ENCODE results near the gene BDKRB1.
"Not testable (repeated sequence)": the region's sequence is repeated elsewhere in the genome, so short reads cannot be mapped to it uniquely, and the experiment has no call there.

Gene BDKRB1

DNA sequence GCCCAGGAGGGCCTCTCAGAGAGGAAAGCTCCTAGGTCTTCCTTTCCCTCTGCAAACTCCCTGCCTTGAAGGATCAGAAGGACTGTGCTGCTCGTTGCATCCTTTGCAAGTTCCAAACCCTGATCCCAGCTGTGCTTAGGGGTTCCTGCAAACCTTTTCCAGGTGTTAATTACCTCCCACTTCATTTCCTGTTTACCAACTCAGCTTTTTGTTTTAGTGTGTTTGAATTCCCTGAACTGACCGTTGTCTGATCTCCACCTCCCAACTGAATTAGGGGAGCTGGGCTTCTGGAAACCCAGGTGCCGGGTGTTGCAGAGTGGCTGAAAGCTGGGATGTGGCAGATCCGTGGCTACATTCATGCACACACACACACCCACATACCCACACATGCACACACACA is 20.6 kb upstream of the BDKRB1 start:
- no peak for DNase-seq

DNA sequence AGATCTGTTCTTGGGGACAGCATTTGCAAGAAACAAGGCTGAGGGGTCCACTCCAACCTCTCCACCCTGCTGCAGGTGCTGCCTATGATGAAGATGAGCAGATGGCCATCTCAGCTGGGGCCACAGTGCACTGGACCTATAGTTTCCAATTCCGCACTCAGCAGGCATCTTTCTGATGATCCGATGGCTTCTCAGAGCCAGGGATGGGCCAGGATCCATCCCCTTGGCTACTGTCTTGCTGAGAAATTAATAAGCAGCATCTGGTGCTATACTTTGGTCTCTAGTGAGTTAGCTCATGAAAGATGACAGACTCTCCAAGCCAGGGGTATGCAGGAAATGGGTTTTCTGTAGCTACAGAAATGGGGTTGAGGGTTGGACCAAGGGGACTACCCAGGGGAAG is 18.4 kb upstream of the BDKRB1 start:
- DNase-seq = no peak

DNA sequence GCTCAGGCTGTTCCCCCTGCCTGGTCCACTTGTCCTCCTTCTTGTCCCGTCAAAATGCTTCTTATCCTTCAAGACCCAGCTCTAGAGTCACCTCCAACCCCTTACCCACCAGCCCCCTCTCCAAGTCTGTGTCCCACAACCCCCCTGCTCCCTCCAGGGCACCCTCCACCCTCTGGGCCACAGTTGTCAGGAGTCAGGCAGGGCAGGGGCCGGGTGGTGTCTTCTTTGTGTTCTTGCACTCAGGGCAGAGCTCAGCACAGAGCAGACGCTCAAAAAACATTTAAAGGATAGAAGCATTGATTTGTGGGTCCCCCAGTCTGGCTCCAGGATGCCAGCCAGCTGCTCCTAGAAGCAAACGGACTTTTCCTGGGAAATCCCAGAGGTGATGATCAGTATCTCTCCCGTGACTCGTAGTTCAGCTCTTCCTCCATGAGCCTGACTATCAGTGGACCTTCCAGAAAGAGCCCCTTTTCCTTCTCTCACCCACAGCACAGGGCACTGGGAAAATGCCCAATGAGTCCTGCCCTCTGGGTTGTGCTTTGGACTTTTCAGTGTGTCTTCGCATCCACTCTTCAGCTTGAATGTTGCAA is 17.2 kb upstream of the BDKRB1 start:
- DNase-seq = no peak

DNA sequence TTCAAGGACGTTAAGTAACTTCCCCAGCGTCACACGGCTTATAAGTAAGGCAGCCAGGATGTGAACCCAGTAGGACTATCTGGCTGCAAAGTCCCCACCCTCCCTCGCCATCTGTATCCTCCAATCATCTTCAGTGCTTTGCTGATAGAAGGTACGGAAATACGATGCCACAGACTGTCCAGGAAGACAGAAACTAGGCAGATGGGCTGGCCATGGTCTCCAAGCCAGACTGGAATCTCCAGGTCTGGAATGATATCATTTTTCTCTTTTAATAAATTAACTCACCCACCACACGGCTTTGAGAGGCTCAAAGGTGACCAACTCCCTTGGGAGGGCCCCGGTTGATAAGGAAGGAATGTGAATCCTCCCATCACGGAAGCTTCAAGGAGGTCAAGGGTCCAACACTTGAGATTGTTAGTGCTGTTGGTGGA is 16.3 kb upstream of the BDKRB1 start:
- no peak for DNase-seq

DNA sequence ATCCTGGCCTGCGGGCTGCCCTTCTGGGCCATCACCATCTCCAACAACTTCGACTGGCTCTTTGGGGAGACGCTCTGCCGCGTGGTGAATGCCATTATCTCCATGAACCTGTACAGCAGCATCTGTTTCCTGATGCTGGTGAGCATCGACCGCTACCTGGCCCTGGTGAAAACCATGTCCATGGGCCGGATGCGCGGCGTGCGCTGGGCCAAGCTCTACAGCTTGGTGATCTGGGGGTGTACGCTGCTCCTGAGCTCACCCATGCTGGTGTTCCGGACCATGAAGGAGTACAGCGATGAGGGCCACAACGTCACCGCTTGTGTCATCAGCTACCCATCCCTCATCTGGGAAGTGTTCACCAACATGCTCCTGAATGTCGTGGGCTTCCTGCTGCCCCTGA is 15.4 kb upstream of the BDKRB1 start:
- DNase-seq = no peak

DNA sequence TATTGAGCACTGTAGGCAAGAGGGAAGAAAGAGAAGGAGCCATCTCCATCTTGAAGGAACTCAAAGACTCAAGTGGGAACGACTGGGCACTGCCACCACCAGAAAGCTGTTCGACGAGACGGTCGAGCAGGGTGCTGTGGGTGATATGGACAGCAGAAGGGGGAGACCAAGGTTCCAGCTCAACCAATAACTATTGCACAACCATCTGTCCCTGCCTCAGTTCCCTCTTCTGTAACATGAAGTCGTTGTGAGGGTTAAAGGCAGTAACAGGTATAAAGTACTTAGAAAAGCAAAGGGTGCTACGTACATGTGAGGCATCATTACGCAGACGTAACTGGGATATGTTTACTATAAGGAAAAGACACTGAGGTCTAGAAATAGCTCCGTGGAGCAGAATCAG is 13.9 kb upstream of the BDKRB1 start:
- DNase-seq = no peak

DNA sequence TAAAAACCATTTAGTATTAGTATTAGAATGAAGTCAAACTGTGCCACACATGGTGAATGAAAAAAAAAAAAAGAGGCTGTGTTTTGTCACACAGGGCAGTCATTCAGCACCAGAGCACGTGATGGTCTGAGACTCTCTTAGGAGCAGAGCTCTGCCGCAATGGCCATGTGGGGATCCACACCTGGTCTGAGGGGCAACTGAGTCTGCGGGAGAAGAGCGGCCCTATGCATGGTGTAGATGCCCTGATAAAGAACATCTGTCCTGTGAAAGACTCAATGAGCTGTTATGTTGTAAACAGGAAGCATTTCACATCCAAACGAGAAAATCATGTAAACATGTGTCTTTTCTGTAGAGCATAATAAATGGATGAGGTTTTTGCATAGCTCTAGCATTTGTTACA is 12.2 kb upstream of the BDKRB1 start:
- DNase-seq = no peak

DNA sequence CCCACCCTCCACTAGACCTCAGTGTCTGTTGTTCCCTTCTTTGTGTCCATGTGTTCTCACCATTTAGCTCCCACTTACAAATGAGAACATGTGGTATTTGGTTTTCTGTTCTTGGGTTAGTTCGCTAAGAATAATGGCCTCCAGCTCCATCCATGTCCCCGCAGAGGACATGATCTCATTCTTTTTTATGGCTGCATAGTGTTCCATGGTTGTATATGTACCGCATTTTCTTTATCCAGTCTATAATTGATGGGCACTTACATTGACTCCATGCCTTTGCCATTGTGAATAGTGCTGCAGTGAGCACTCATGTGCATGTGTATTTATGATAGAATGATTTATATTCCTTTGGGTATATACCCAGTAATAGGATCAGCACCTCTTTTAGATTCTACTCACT is 10.9 kb upstream of the BDKRB1 start:
- DNase-seq = not testable (repeated sequence)

DNA sequence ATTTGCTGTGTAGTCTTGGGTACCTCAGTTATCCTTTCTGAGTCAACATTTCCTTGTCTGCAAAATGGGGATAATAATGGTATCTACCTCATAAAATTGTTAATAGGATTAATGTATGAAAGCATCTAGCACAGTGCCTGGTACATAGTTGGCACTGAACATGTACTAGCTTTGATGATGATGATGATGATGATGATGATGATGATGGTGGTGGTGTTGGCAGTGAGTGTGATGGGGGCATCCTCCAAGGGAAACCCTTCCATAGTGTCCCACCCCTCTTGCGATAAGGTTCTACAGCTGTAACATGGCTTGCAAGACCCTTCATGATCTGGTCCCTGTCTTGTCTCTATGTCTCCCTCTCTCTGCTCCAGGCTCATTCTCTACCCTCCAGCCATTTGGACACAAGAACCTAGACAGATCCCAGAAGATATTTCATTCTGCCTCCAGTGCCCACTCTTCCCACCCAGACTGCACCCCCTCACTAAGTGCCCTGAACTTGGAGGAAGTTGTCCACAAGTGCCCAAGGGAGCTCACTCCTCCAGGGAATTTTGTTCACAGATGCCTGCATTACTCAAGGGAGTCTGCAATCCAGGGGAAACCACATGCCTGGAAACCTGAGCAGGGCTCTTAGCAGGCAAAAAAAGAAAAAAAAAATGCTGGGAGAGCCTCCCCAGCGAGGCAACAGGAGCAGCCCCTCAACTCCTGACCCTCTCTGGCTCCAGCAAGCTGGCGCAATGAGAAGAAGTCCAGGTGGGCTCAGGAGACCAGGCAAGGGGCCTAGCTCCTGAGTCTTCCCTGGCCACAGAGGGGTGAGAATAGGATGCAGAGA is 10.1 kb upstream of the BDKRB1 start:
- DNase-seq = no peak

DNA sequence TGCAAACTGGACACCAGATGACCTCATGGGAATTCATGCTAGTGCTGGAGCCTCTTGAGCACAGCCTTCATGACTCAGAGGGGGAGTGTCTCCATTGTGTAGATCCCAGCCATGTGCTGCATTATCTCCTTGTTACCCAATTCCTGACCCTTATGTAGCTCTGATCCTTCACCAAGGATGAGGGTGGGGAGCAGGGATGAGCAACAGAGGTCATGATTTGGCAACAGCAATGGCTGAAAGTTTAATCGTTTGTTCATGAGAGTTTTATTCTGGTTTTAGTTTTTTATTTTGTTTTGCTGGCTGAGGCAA is 9.5 kb upstream of the BDKRB1 start:
- no peak for DNase-seq

DNA sequence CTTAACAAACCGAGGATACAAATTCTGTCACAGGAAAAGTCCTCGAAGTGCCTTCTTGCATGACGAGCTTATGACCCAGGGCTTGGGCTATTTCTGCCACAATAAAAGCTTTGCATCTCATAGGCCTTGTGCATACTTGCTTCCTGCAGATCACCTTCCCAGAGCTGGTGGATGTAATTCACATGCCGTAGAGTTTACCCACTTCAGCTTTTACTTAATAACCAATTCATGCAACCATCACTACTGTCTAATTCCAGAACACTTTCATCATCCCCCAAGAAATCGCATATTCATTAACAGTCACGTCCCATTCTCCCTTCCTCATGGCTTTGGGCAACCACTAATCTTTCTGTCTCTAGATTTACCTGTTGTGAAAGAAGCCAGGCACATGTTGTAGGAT is 9.0 kb upstream of the BDKRB1 start:
- DNase-seq = no peak

DNA sequence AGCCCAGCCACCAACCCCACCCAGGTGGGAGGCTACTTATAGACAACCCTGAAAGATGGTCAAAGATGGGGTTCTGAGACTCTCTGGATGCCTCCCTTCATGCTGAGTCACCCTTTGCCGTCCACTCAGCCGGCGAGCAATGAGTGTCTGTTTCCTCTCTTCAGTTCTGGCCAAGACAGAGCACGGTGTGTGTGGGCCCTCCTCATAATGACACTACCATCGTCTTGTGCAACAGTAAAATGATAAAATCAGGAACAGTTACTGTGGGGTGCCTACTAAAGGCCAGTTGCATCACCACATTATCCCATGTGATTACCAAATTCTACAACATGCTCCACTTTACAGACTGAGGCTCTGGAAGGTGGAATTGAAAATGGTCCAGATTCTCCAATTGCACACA is 7.0 kb upstream of the BDKRB1 start:
- DNase-seq = no peak

DNA sequence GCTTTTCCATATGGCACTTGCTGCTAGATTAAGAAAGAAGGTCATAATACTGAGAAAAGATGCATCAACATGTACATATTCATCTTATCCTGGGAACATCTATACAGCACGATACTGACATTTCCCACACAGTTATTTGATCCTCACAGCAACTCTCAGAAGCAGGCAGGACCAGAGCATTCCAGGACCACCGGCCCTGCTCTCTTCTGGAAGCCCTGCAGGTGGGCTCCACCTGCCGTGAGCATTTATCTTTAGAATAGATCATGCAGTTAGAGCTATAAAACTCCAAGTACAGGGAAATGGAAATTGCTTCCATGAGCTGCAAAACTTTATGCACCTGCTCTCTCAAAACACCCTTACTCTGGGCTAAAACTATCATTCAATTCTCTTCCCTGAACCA is 5.5 kb upstream of the BDKRB1 start:
- no peak for DNase-seq

DNA sequence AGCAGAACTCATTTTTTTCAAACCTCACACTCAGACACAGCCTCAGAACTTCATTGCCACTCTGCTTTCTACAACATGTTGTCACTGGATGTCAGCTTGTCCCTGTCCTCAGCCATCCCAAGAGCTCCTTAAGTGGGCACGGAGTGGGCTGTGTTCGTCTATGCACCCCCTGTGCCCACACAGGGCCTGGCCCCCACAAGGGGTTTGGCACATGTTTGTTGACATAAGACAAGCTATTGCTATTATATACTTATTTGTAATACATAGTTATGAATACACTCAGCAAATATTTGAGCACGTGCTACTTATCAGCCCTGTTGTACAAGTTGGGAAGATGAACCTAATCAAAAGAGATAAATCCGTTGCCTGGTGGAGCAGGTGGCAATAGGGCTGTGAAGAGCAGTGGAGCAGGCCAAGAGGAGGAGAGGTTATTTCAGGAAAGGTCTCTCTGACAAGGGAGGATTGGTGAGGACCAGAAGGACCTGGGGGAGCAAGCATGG is 4.3 kb upstream of the BDKRB1 start:
- DNase-seq = no peak

DNA sequence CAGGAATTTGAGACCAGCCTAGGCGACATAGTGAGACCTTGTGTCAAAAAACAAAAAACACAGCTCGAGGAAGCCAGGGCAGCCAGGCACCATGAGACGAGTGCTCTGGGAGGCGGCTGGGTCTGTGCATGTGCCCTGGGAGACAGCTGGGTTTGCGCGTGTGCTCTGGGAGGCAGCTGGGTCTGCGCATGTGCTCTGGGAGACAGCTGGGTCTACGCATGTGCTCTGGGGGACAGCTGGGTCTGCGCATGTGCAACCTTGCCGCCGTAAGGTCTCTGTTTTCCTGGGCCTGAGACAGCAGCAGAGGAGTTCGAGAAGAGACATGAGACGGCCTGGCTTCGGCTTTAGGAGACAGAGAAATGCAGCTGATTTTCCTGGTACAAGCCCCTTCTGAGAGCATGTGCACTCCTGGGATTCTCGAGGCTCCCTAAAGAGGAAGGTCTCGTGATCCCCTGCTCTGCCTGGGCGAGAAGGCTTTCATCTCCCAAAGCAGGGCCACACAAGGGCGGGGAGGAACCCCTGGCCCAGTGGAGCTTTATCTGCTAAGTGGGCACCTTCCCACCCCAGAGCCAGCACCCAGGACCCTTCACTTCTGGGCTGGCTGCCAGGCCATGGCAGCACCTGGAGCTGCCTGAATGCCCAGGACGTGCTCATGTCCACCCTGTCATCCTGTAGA is 3.5 kb upstream of the BDKRB1 start:
- no peak for DNase-seq

DNA sequence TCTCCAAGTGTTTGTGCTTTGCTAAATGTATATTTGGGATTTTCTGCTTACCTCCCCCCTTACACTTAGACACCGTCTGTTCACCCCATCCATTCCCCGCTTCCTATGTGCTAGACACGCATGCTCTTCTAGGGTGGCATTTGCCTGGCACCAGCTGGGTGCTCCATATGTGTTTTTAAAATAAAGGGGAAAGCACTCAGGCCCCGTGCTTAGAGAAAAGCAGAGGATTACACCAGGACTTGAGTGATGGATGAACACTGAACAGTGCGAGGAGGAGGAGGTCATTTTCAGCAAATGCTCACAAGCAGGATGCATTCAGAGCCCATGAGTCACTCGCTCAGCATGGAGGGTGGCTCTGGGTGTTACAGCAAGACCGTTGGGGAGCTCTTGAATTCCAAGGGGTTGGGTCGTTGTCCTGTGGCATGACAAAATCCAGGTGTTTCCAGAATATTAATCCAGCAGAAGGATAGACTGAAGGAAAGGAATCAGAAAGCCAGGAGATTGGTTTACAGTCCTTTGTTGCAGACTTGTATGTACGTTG is 2.9 kb upstream of the BDKRB1 start:
- no peak for DNase-seq

DNA sequence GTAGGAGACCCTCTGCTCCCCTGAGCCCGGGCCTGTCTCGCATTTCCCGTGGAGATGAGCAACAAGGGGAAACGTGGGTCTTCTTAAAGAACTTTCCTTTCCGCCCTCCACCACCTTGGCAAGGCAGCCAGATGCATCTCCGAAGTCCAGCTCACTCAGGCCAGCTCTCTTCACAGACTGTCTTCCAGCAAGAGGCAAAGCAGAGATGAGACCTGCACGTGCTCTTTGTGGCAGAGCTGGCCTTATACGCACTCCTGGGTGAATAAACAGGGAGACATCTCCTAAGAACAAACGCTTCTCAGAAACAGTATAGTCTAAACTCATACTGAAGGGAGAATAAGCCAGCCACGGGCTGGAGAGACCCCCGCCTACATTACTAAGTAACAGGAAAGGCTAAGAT is 1.3 kb upstream of the BDKRB1 start:
- DNase-seq = no peak

DNA sequence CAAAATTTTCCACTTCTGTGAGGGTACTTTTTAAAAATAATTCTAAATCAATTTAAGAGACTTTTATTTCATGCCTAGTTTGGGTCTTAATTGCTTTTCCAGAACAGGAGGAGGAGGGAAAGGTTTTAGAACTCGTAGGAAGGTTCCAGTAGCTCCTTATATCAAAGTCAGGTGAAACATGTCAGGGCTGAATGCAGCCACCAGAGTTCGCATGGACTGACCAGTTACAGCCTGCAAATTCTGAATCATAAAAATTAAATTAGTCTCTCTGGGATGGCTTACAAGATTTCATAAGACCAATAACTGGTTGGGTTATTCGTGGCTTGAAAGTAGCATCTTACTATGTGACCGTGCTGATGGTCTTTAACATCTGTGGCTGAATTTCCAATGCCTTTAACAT is 397 bp downstream of the BDKRB1 start:
- DNase-seq = no peak

DNA sequence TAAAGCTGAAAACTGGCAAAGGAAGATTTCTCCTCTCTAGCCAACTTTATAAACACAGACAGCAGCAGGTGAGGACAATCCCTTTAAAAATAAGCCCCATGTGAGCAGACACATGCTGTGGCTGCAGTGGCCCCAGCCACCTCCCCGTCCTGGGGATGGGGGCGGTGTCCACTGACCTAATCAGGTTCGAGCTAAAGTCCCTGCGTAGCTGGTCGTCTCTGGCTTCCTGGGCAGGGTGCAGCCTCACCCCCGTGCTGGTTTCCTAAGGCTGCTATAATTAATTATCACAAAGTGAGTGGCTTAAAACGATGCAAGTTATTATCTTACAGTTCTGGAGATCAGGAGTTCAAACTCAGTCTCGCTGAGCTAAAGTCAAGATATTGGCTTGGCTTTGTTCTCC is 1.0 kb downstream of the BDKRB1 start:
- DNase-seq = no peak

DNA sequence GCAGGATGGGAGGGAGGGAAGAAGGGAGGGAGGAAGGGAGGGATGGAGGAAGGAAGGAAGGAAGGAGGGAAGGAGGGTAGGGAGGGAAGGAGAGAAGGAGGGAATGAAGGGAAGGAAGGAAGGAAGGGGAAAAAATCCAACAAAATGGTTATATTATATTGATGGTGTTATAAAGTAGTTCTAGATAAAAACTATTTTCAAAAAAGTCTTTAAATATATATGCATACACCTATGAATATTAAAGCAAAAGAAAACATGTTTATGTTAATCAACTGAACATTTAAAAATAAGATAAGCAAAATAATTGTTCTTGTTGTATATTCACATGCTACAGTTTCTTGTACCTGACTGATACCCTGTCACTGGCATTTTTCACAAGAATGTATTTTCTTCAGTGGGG is 1.9 kb downstream of the BDKRB1 start:
- no peak for DNase-seq

DNA sequence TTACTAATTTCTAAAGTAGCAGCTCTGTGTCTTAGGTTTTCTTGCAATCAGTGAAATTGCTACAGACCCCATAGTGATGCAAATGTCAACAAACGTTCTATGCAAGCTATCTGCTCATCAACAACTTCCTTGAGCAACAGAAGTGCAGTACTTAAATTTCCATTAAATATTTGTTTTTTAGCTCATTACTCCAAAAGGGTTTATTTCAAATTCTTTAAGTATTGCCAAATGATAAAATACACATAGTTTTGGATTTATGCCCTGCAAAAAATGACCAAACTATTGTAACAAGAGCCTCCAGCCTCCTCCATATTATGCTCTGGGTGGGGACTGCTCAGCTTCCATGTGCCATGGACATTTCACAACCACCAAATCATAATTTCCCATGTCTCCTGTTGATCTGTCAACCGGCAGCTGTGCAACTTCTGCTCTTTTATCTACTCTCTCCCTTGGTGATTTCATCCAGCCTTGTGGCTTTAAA is 4.4 kb downstream of the BDKRB1 start:
- DNase-seq = no peak

DNA sequence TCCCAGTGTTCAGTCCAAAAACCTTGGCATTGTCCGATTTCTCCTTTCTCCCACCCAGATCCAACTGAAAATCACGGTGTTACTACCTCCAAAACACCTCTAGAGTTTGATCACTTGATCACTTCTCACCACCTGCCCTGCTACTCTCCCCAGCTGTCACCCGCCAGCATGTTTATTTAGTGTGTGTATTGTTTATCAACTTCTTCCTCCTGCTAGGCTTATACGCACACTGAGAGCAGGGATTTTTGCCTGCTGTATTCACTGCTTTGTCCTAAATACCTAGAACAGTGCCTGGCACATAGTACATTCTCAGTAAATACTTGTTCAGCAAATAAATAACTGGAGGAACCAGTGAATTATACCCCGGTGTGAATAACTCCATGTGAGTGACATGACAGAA is 5.0 kb downstream of the BDKRB1 start:
- DNase-seq = no peak

DNA sequence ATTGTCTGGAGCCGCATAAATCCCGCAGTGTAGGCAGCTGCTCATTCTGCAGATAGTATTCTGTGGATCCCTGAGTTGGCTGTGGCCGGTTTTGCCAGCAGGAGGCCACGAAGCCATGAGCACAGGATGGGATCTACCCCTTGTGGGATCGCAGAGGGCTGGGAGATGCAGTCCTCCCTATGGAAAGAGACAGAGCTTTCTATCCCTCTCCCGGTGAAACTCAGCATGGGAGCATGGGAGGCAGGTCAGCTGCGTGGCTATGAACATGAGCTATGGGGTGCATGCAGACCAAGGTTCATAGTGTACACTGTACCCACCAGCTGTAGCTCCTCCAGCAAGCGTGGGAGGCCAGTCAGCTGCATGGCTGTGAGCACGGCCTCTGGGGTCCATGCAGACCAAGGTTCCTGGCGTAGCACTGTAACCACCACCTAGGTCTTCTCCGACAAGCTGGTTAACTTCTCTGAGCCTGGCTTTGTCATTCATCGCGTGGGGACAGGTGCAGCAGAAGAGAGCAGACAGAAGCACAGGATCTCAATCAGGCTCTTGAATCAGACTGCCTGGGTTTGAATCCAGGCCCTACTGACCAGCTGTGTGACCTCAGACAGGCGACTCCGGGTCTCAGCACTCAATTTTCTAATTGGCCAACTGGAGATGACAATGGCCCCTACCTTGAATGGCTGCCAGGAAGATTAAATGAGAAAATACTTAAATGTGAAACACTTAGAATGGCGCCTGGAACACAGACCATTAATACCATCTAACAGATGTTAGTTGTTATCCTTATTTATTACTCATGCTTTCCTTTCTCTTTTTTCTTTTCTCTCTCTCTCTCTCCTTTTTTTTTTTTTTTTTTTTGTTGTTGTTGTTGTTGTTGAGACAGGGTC is 6.0 kb downstream of the BDKRB1 start:
- no peak for DNase-seq
